GM23248 (cell line): Measurements from ENCODE around the gene CCT7. TPM values are rescaled to one million over a fixed set of nuclear protein-coding genes. Genes with fewer than 3 reads are reported as not detected.
A peak's percentile ranks its signal among the peaks of the same experiment; 100 is the strongest.

Experiments
- DNase-seq: peaks from one replicate; pipeline ENCODE4 v3.0.0-alpha.2; 2015
- H2AFZ ChIP-seq: fragments of 200-600 bp; sonication (generic); 2 replicates; pipeline ENCODE4 v1.6.1; 2016; ENCODE audit warnings: antibody characterized with exemption
- H3F3A ChIP-seq: fragments of 200-600 bp; sonication (generic); 2 replicates; pipeline ENCODE4 v1.6.1; 2016; ENCODE audit warnings: mild to moderate bottlenecking, antibody characterized with exemption, mixed run types; ENCODE audit not compliant: insufficient read depth
- H3K27ac ChIP-seq: fragments of 200-600 bp; sonication (generic); 2 replicates; pipeline ENCODE4 v1.5.1; 2016; ENCODE audit warnings: mild to moderate bottlenecking
- H3K27me3 ChIP-seq: fragments of 200-600 bp; sonication (generic); replicated peaks from 2 replicates; pipeline ENCODE4 v1.6.1; 2016; ENCODE audit warnings: mild to moderate bottlenecking; ENCODE audit not compliant: insufficient read depth
- H3K36me3 ChIP-seq: fragments of 200-600 bp; sonication (generic); 2 replicates; pipeline ENCODE4 v1.6.1; 2016; ENCODE audit warnings: low read depth, mild to moderate bottlenecking
- H3K4me1 ChIP-seq: fragments of 200-600 bp; sonication (generic); 2 replicates; pipeline ENCODE4 v1.6.1; 2016; ENCODE audit warnings: mild to moderate bottlenecking; ENCODE audit not compliant: insufficient read depth
- H3K4me2 ChIP-seq: fragments of 200-600 bp; sonication (generic); one replicate; pipeline ENCODE4 v1.6.1; 2016; ENCODE audit warnings: mild to moderate bottlenecking; ENCODE audit not compliant: unreplicated experiment
- H3K4me3 ChIP-seq: fragments of 200-600 bp; sonication (generic); 2 replicates; pipeline ENCODE4 v1.5.1; 2016; ENCODE audit warnings: mild to moderate bottlenecking
- H3K79me2 ChIP-seq: fragments of 200-600 bp; sonication (generic); 2 replicates; pipeline ENCODE4 v1.6.1; 2016; ENCODE audit warnings: mild to moderate bottlenecking; ENCODE audit not compliant: insufficient read depth
- H3K9ac ChIP-seq: fragments of 200-600 bp; sonication (generic); 2 replicates; pipeline ENCODE4 v1.6.1; 2016; ENCODE audit warnings: mild to moderate bottlenecking
- H3K9me2 ChIP-seq: fragments of 200-600 bp; sonication (generic); 2 replicates; pipeline ENCODE4 v1.6.1; 2016; ENCODE audit warnings: mixed run types, mild to moderate bottlenecking, moderate library complexity; ENCODE audit not compliant: insufficient read depth
- H3K9me3 ChIP-seq: fragments of 200-600 bp; sonication (generic); one replicate; pipeline ENCODE4 v1.6.1; 2017; ENCODE audit warnings: low read depth
- H4K20me1 ChIP-seq: fragments of 200-600 bp; sonication (generic); 2 replicates; pipeline ENCODE4 v1.6.0; 2016; ENCODE audit not compliant: insufficient read depth
- EZH2 ChIP-seq: fragments of 200-600 bp; sonication (generic); IDR thresholded peaks from 2 replicates; pipeline ENCODE4 v1.6.1; 2018; ENCODE audit warnings: antibody characterized with exemption, mild to moderate bottlenecking; ENCODE audit not compliant: insufficient read depth, poor library complexity, severe bottlenecking
- EZH2phosphoT487 ChIP-seq: fragments of 200-600 bp; sonication (generic); IDR thresholded peaks from 2 replicates; pipeline ENCODE4 v1.6.1; 2018; ENCODE audit warnings: antibody characterized with exemption, moderate library complexity, mild to moderate bottlenecking, low read depth; ENCODE audit not compliant: insufficient read depth
- WGBS, 2 experiments: methylation state at CpG; one replicate each; pipeline ENCODE4 v1.1.6; 2015 to 2017; ENCODE audit warnings: low lambda C conversion rate in 2 of 2, low coverage in 1 of 2; ENCODE audit errors: missing lambda C conversion rate in 2 of 2; 5-methylcytosine and 5-hydroxymethylcytosine counted together
- in situ Hi-C: fragments of 300-500 bp; cut with MboI; formaldehyde crosslinking; loops from 2 replicates; pipeline ENCODE4 v1.15.0; 2020
- polyA plus RNA-seq: library from polyadenylated mRNA; unstranded; fragments of >200 nt; fragmentation: Nextera tagmentation; extraction: Ambion mirVana; gene quantifications from 2 replicates; pipeline ENCODE4 v1.2.1, GENCODE V29; 2016
- small RNA-seq: library from RNA; depleted of rRNA; stranded (forward); fragments of <200 nt; gene quantifications from one replicate; pipeline ENCODE3, GENCODE V24; 2014; ENCODE audit warnings: low read depth, low replicate concordance
- total RNA-seq: library from RNA; depleted of rRNA; stranded (reverse); fragments of >200 nt; shearing (Covaris generic); gene quantifications from 2 replicates; pipeline ENCODE4 v1.2.3, GENCODE V29; 2014; rRNA removed

Gene CCT7
- total and polyA plus RNA-seq, 2 experiments from 2014 or later, result 213 to 272 TPM

DNA sequence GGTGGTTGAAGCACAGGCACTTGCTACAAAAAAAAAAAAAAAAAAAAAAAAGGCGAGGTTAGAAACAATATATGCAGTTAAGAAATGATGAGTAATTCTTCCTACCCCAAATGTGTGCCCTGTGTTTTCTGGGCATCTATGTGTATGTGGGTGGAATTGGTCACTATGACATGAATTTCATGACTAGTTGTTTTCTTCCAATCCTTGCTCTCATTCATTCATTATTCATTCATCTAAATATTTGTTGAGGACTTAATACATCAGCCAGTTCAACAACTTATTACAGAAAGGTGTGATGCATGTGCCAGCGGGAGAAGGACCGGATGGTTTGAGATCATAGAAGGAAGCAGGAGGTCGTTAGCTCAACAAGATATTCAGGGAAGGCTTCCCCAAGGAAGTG is 67.5 kb downstream of the CCT7 start:
- in situ Hi-C loops, result no loop called here
- no peak overlapping the region for H3K9ac ChIP-seq
- DNase-seq, result peak; percentile 25
- no peaks in the 10 kb centered on the region for H4K20me1 ChIP-seq
- no peaks in the 10 kb centered on the region for H3K4me1 ChIP-seq
- no peaks in the 10 kb centered on the region for H3K36me3 ChIP-seq
- H3K9me2 ChIP-seq, result no peaks in the 10 kb centered on the region
- TF ChIP-seq EZH2phosphoT487, result no peak
- TF ChIP-seq EZH2, result no peak
- 60 to 65% methylated on average over 4 of the region's 4 CpGs for WGBS, 2 experiments
- H2AFZ ChIP-seq, result no peak overlapping the region
- H3K4me3 ChIP-seq, result no peak overlapping the region
- H3K27ac ChIP-seq, result no peak overlapping the region
- no peaks in the 10 kb centered on the region for H3K79me2 ChIP-seq
- H3K27me3 ChIP-seq, result peaks cover 35% of the 10 kb centered on the region
- H3F3A ChIP-seq, result no peaks in the 10 kb centered on the region
- H3K9me3 ChIP-seq, result no peaks in the 10 kb centered on the region
- no peak overlapping the region for H3K4me2 ChIP-seq

Small RNAs within 50 kb of the gene (small RNA-seq; reads per million reads assigned to genes)
- not detected for gene RNU6-111P

Other genes with a start within 250 kb of the CCT7 start
- 16.4 and 17.1 TPM in 2 replicates for gene SFXN5, start 162.6 kb upstream of the CCT7 start, total RNA-seq
- gene SFXN5, start 162.6 kb upstream of the CCT7 start, polyA plus RNA-seq, result 7.3 and 10.0 TPM in 2 replicates
- gene RAB11FIP5, start 121.4 kb upstream of the CCT7 start, total RNA-seq, result 71.9 and 76.6 TPM in 2 replicates
- 34.4 and 35.0 TPM in 2 replicates for gene RAB11FIP5, start 121.4 kb upstream of the CCT7 start, polyA plus RNA-seq
- not detected in 2 replicates for gene NOTO, start 31.7 kb upstream of the CCT7 start, total RNA-seq
- gene NOTO, start 31.7 kb upstream of the CCT7 start, polyA plus RNA-seq, result not detected in 2 replicates
- gene SMYD5, start 20.1 kb upstream of the CCT7 start, total RNA-seq, result 20.1 and 33.0 TPM in 2 replicates
- 15.0 and 17.5 TPM in 2 replicates for gene SMYD5, start 20.1 kb upstream of the CCT7 start, polyA plus RNA-seq
- 40.7 and 44.3 TPM in 2 replicates for gene PRADC1, start 1.1 kb upstream of the CCT7 start, total RNA-seq
- gene PRADC1, start 1.1 kb upstream of the CCT7 start, polyA plus RNA-seq, result 46.7 and 47.8 TPM in 2 replicates
- gene FBXO41, start 50.2 kb downstream of the CCT7 start, total RNA-seq, result 1.0 and 1.1 TPM in 2 replicates
- gene FBXO41, start 50.2 kb downstream of the CCT7 start, polyA plus RNA-seq, result 0.38 and 0.44 TPM in 2 replicates
- gene EGR4, start 59.2 kb downstream of the CCT7 start, total RNA-seq, result not detected in 2 replicates
- gene EGR4, start 59.2 kb downstream of the CCT7 start, polyA plus RNA-seq, result 0.08 TPM in 1 of 2 replicates, not detected in the other
- gene ALMS1, start 151.5 kb downstream of the CCT7 start, total RNA-seq, result 9.8 and 15.9 TPM in 2 replicates
- 3.1 and 3.4 TPM in 2 replicates for gene ALMS1, start 151.5 kb downstream of the CCT7 start, polyA plus RNA-seq